ENCODE data around the gene MIP.

DNA sequence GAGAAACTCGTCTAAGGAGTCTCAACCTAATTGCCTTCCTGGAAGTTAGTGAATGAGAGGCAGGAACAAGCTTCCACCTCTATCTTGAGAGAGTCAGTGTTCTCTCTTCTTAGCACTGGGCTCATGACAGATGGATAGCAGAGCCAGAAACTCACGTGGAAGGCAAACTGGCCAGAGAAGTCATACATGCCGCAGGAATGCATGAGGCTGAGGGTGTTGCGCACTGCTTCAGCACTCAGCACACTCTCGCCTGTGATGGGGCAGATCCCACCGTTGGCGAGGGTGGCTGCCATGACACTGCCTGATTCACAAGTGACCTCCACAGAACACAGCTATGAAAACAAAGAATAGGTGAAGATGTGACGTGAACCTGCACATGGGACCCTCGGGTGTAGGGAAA is 19.9 kb upstream of the MIP start:
- TF ChIP-seq CTCF (conservative IDR thresholded peaks at IDR 0.05; ENCODE audit: low read length) (no peak), EZH2phosphoT487 (IDR thresholded peaks at IDR 0.05; ENCODE audit: borderline replicate concordance) (no peak)
